ENCODE data around the gene PFKFB1. TPM values are rescaled to one million over a fixed set of nuclear protein-coding genes. Genes with fewer than 3 reads are reported as not detected.

Gene PFKFB1
- polyA plus RNA-seq, 2 donors, result 0.11 to 0.26 TPM

DNA sequence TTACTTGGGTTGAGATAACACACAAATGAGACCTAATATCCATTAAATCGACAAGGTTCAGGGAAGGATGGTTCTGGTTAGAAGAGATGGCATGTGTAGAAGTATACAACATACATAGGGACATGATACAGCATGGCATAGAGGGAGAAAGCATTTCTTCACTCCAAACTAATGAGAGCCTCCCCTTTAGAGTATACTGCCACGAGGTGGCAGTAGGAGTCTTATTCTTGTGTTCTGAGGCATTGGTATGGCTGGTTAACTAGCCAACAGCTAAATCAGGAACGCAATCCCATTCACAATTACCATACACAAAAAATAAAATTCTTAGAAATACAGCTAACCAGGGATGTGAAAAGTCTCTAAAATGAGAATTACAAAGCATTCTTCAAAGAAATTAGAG lies 102.4 kb downstream of the PFKFB1 start:
- 17% methylated on average over 3 of the region's 3 CpGs for WGBS, 2 donors
- Histone ChIP-seq H3K4me3 (ENCODE audit: low read depth in 1 of 2, low read length in 2 of 2) (no peak overlapping the region), H3K27ac (ENCODE audit: low read depth in 2 of 2, low read length in 1 of 2) (no peak overlapping the region), H3K36me3 (ENCODE audit: control insufficient read depth in 2 of 2, insufficient read depth in 2 of 2, low read length in 1 of 2) (no peaks in the 10 kb centered on the region), H3K9me3 (ENCODE audit: control insufficient read depth in 2 of 2, insufficient read depth in 1 of 2, low read depth in 1 of 2, low read length in 1 of 2) (peaks cover 0 to 3% of the 10 kb centered on the region in 2 donors), H3K4me1 (ENCODE audit: control insufficient read depth in 2 of 2, insufficient read depth in 2 of 2, low read length in 1 of 2) (no peaks in the 10 kb centered on the region), H3K27me3 (ENCODE audit: control insufficient read depth in 1 of 2, insufficient read depth in 2 of 2, low read length in 2 of 2) (no peaks in the 10 kb centered on the region)

DNA sequence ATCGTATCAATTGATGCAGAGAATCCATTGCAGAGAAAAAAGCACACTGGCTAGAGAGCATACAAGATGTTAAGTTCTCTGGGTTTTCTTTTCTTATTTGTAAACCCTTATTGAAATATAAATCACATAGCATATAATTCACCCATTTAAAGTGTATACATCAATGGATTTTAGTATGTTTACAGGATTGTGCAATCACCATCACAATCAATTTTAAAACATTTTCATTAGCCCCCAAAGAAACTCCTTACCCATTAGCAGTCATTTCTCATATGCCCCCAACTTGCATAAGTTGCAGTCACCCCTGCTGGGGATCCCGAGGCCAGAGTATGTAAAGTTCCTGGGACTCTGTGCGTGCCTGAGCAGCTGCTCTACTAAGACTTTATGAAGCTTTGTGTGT lies 108.2 kb downstream of the PFKFB1 start:
- H3K27ac ChIP-seq (ENCODE audit: low read depth in 2 of 2, low read length in 1 of 2), result no peak overlapping the region
- no peaks in the 10 kb centered on the region for H3K9me3 ChIP-seq (ENCODE audit: control insufficient read depth in 2 of 2, insufficient read depth in 1 of 2, low read depth in 1 of 2, low read length in 1 of 2)
- no peaks in the 10 kb centered on the region for H3K36me3 ChIP-seq (ENCODE audit: control insufficient read depth in 2 of 2, insufficient read depth in 2 of 2, low read length in 1 of 2)
- WGBS, 2 donors, result 68% methylated on average over 3 of the region's 3 CpGs
- no peak overlapping the region for H3K4me3 ChIP-seq (ENCODE audit: low read depth in 1 of 2, low read length in 2 of 2)
- H3K4me1 ChIP-seq (ENCODE audit: control insufficient read depth in 2 of 2, insufficient read depth in 2 of 2, low read length in 1 of 2), result no peaks in the 10 kb centered on the region
- no peaks in the 10 kb centered on the region for H3K27me3 ChIP-seq (ENCODE audit: control insufficient read depth in 1 of 2, insufficient read depth in 2 of 2, low read length in 2 of 2)

Other genes with a start within 250 kb of the PFKFB1 start
- gene ITIH6, start 195.9 kb downstream of the PFKFB1 start, polyA plus RNA-seq, result not detected
- 10 to 100 TPM; 36.2 to 52.5 TPM for gene MAGED2, start 186.4 kb downstream of the PFKFB1 start, polyA plus RNA-seq
- 1 to 10 TPM; 2.9 to 6.0 TPM for gene TRO, start 73.4 kb downstream of the PFKFB1 start, polyA plus RNA-seq
- 10 to 100 TPM in 1 of 2 donors, 1 to 10 TPM in 1; 6.6 to 14.3 TPM for gene APEX2, start 6.2 kb upstream of the PFKFB1 start, polyA plus RNA-seq
- not detected for gene ALAS2, start 36.8 kb upstream of the PFKFB1 start, polyA plus RNA-seq
- under 1 TPM in 1 of 2 donors, not detected in 1; 0.49 TPM for gene PAGE2B, start 80.8 kb upstream of the PFKFB1 start, polyA plus RNA-seq
- not detected for gene PAGE2, start 94.8 kb upstream of the PFKFB1 start, polyA plus RNA-seq
- not detected for gene PAGE5, start 226.2 kb upstream of the PFKFB1 start, polyA plus RNA-seq